T-helper 1 cell treated with Interleukin-12 subunit alpha and Interleukin-12 subunit beta and Interleukin-4 antibody, amounts not matched to agents 30 ng/mL and 1 ng/mL, for 36 hours (primary cell): Measurements from ENCODE around the gene NSMCE4A. TPM values are rescaled to one million over a fixed set of nuclear protein-coding genes. Genes with fewer than 3 reads are reported as not detected.

Experiments used
- total RNA-seq: library from RNA; stranded (reverse); gene quantifications from 2 replicates; pipeline ENCODE4 v1.2.3, GENCODE V29; 2022

The NSMCE4A gene
- total RNA-seq, 1 donor from 2014 or later, result 60.2 TPM

Other genes with a start within 250 kb of the NSMCE4A start
- 25.7 and 26.4 TPM in 2 replicates for gene ATE1, start 47.2 kb downstream of the NSMCE4A start, total RNA-seq
- not detected in 2 replicates for gene TACC2, start 13.9 kb upstream of the NSMCE4A start, total RNA-seq